ENCODE data around the gene RUSF1. TPM values are rescaled to one million over a fixed set of nuclear protein-coding genes. Genes with fewer than 3 reads are reported as not detected.

The RUSF1 gene
- total and polyA plus RNA-seq, 9 of the 15 experiments (the other 6 are each of a cell fraction or from before 2014, with no cell fraction given): 0.80 to 52.8 (median 27.6) TPM

- TF ChIP-seq ZNF384 (IDR thresholded peaks at IDR 0.05; ENCODE audit: low read depth, low read length): peak; percentile 50; the same call in 1 of the 2 replicates
- no peak for TF ChIP-seq ETV5 (CRISPR knock-in tag; IDR thresholded peaks at IDR 0.05; ENCODE audit: low read depth)
- TF ChIP-seq FOXP1 (CRISPR knock-in tag; IDR thresholded peaks at IDR 0.05): no peak
- 0 out of 2 replicates have a peak, but pooled peaks have one; percentile 34 for TF ChIP-seq ZFX (CRISPR knock-in tag; IDR thresholded peaks at IDR 0.05)
- TF ChIP-seq TAF1 (IDR thresholded peaks at IDR 0.05; ENCODE audit: control insufficient read depth, extremely low read depth, insufficient read depth, low read length, severe bottlenecking): no peak
- peak; percentile 55 for TF ChIP-seq VEZF1 (CRISPR knock-in tag; IDR thresholded peaks at IDR 0.05)
- TF ChIP-seq NKRF (IDR thresholded peaks at IDR 0.05; ENCODE audit: borderline replicate concordance): no peak
- no peak for TF ChIP-seq CREBBP (IDR thresholded peaks at IDR 0.05; ENCODE audit: low read depth, low read length)
- TF ChIP-seq MECOM (CRISPR knock-in tag; IDR thresholded peaks at IDR 0.05): no peak
- no peak for TF ChIP-seq TSC22D4 (tag; IDR thresholded peaks at IDR 0.05)
- TF ChIP-seq TFE3 (CRISPR knock-in tag; IDR thresholded peaks at IDR 0.05): no peak
- TF ChIP-seq ARNT (IDR thresholded peaks at IDR 0.05): peak in 1 of 2 experiments; percentile 42; a peak in 1 of 4 replicates
- TF ChIP-seq ZNF764 (CRISPR knock-in tag; IDR thresholded peaks at IDR 0.05; ENCODE audit: low read depth): no peak
- no peak for TF ChIP-seq HBP1 (CRISPR knock-in tag; IDR thresholded peaks at IDR 0.05)
- no peak for TF ChIP-seq CGGBP1 (CRISPR knock-in tag; IDR thresholded peaks at IDR 0.05)
- no peak for TF ChIP-seq KDM5B (IDR thresholded peaks at IDR 0.05; ENCODE audit: insufficient replicate concordance, low read depth, low read length)
- TF ChIP-seq MTA1 (IDR thresholded peaks at IDR 0.05; ENCODE audit: borderline replicate concordance): no peak
- no peak for TF ChIP-seq YBX1 (IDR thresholded peaks at IDR 0.05)
- TF ChIP-seq ZNF280B (CRISPR knock-in tag; IDR thresholded peaks at IDR 0.05): no peak
- no peak for TF ChIP-seq MCM7 (IDR thresholded peaks at IDR 0.05)
Observed at GRCh38 chr16:31451681-31452351, 56.4 kb downstream of the RUSF1 start (continued).

Data from K562 (cell line).